GM19324 (cell line): Measurements from ENCODE around the gene PIGR.
A peak's percentile ranks its signal among the peaks of the same experiment; 100 is the strongest.
"Not testable (repeated sequence)": the region's sequence is repeated elsewhere in the genome, so short reads cannot be mapped to it uniquely, and the experiment has no call there.

Experiments
- ATAC-seq: cut with Tn5 transposase; IDR thresholded peaks from one replicate; pipeline ENCODE4 v1.9.1; 2021; ENCODE audit warnings: mild to moderate bottlenecking, moderate library complexity; ENCODE audit not compliant: unreplicated experiment, low FRiP score

The PIGR gene

GRCh38 chr1:206939131-206939530, 7.1 kb downstream of the PIGR start:
- ATAC-seq, result no peak

GRCh38 chr1:206937425-206937824, 8.8 kb downstream of the PIGR start:
- ATAC-seq, result no peak

- no peak for ATAC-seq
Observed at GRCh38 chr1:206935491-206936067, 10.7 kb downstream of the PIGR start.

GRCh38 chr1:206933333-206933945, 12.8 kb downstream of the PIGR start:
- no peak for ATAC-seq

- ATAC-seq, result no peak
Observed at GRCh38 chr1:206932177-206932576, 14.1 kb downstream of the PIGR start.

DNA sequence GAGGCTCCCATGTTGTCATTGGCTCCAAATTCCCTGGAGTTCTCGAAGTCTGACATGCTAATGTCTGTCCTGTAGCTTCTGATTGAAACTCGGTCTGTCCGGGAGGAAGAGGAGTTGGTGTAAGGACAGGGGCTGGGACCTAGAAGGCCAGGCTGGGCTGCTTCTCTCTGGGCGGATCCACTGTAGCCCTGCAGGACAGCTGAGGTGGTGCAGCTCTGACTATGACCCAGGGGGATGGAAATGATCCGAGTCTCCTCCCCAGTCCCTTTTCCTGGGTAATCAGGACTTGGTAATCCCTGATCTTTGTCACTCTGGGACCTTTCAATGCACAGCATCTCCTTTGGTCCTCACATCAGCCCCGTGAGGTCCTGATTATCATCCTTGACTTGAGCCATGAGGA, 14.6 kb downstream of the PIGR start:
- ATAC-seq, result no peak

DNA sequence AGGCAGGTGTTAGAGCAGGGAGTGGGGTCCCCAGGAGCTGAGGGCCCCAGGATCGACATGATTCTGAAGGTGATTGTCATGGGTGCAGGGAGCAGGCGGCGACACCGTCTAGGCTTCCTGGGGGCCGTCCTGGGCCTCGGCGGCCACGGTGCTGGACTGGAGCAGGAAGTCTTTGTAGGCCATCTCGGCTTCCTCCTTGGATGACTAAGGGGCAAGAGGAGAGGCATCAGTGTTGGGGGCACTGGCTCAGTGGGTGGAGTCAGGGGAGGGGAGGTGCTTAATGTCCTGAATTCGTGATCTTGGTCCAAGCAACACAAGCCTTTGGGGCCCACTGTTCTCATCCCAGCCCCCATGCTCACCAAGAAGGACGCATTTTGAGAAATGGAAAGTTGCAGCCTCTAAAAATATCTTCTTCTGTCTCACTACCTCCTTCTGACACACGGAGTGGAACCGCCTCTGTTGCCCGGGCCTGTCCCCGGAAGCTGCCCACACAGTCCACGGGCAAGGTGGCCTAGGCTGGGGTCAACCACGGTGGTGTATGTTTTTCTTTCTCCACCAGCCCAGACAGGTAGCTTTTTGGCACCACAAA, 16.0 kb downstream of the PIGR start:
- ATAC-seq, result peak; percentile 73

- no peak for ATAC-seq
Observed at GRCh38 chr1:206929524-206929923, 16.7 kb downstream of the PIGR start.

DNA sequence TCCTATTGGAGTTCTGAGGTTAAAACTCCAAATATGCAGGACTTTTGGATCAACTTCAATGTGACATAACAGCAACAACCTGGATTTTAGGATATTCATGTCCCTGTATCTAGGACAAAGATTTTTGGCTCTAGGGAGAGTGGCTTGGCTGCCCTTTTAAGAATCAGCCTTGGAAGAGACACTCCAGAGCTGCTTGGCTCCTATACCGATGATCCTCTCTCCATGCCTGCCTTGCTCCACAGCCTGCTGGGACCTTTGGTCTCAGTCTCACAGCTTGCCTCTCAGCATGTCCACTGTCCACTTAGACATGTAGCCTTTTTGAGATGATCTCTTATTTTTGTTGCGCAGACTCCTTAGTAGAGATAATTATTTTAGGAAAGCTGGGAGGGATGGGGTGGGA, 20.0 kb downstream of the PIGR start:
- no peak for ATAC-seq

DNA sequence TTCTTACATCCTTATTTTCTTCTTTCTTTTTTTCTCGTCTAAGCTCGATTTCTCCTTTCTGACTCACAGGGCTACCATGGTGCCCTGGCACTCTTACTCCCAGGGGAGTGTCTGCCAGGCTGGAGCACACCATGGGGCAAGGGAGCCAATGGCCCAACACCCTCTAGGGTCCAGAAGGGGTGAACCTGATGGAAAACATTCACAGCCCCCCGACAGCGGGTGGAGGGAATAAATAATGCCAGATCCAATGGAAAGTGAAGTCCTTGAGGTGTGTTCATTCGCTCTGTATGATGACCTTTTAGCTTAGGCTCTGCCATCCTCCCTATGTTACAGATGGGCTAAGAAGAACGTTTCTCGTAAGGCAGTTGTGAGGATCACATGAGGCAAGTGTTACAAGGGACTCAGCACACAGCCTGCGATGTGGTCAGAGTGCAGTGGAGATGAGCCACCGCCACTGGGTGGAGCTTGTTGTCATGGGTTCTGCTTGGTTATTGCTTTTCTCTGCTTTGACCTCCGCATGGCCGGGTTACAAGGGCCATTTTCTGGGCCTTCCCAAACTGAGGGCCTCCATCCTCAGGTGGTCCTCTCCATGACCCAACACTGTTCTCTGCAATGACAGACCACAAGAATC, 21.0 kb downstream of the PIGR start:
- peak; percentile 42 for ATAC-seq

- ATAC-seq, result no peak
Observed at GRCh38 chr1:206924592-206925105, 21.6 kb downstream of the PIGR start.

- not testable (repeated sequence) for ATAC-seq
Observed at GRCh38 chr1:206923961-206924557, 22.2 kb downstream of the PIGR start.

GRCh38 chr1:206923009-206923960, 23.0 kb downstream of the PIGR start:
- ATAC-seq, result peak; percentile 46

DNA sequence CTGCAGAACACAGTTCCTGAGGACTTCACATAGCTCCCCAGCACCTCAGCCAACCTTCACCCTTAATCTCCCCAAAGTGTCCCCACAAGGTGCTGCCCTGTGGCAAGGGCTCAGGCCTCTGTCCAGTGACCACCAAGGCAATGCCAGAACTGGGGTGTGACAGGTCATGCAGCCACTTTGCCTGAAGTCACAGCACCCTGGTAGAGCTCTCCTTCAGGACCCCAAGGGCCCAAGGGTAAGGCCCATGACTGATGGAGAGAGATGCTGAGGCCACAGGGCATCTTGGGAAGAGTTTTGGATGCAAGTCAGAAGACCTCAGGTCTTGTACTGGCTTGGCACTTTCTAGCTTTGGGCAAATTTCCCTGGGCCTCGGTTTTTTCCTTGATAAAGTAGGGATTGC, 23.7 kb downstream of the PIGR start:
- ATAC-seq, result no peak

DNA sequence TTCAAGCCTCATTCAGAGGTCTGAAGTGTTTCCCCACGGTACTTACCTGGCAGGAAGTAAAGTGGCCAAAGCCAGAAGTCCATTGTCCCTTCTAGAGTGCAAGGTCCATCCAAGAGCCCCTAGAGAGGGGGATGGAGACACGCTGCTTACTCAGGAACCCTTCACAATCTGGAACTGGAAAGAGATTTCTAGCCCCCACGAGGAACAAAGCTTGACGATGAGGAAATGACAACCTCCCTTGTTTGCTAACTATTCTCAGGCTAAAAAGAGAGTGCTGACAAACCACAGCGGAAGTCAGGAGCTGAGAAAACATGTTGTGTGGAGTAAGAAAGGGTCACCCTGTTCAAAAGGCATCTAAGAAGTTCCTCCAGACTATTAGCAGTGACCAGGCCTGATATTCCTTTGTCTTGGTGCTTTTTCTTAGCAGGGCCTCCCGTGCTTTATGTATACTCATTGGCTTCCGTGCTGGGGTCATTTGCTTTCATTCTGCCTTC, 24.4 kb downstream of the PIGR start, which contains the start of gene FCMR:
Gene FCMR (minus strand): TSS at position 170 of the 494 bp plus-strand sequence. CDS start 87 bp downstream, at position 83.
- ATAC-seq, result no peak

- ATAC-seq, result no peak
Observed at GRCh38 chr1:206918076-206918475, 28.2 kb downstream of the PIGR start.

DNA sequence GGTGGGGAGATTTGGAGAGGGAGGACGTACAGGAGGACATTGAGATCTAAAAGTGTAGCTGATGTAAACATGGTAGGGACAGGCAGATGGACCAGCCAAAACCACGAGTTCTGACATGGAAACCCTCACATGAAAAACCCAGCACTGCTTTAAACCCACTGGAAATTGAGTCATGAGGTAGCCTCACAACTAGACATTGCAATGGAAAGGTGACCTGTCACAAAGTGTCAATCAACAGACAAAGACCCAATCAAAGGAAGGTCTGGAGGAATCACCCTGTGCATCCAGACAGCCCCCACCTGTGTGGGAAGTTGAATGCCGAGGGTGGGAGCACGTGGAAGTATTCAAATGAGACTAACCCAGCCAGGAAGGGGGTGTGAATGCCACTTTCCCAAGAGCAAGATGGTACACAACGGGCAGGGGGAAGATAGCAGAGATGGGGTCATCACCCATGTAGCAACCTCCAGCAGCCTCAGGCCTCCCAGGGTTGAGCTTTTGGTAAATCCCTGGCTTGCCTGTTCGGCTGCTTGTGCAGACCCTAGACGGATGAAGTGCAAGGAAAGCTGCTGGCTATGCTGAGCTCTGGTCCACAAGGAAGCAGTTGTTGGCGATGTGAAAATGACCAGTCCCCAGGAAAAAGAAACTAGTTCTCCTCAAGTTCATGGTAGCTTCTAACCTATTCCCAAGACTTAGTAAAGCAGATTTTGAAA, 30.1 kb downstream of the PIGR start:
- ATAC-seq, result no peak

DNA sequence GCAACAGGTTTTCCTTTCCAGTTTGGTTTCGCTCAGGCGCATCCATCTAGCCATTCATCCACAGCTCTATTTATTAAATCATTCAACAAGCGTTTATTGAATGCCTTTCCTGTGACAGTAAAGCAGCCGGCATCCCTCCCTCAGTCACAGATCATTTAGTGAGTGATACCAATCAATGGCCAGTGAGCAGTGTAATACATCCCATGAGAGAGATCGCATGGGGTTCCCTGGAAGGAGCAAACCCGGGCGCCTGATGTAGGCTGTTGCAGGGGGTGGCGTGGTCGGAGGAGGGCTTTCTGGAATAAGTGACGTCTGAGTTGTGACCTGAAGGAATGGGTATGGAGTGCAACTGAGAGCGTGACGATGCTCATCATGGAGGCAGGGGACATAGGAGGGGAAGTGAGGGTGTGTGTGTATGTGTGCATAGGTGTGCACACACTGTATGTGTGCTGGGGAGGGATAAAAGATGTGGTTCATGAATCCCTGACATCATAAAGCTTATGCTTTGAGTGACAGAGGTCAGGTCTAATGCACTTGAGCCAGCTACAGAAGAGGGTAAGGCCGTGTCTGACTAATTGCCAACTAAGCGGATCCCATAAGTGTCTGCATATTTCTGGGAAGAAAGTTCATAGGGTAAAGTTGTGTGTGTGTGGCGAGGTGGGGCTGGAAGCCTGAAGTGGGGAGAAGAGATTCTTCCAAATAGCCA, 31.1 kb downstream of the PIGR start:
- ATAC-seq, result no peak
